Measurements from ENCODE around the gene P4HB.

The P4HB gene

DNA sequence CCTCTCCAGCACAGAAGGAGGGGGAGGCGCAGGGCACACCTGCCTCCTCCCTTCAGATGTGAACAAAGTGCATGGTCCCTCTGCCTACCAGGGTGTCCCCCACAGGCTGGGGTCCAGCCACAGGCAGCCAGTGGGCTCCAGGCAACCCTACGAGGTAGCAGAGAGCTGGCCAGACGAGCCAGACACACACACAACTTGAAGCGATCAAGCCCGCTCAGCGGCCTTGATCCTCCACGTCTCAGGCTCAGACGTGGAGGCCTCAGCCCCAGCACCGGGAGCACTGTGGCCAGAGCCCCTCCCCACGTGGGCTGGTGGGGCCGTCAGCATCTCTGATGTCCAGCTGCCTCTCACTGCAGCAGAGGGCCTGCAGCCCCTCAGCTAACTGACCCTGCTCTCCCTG lies 35.7 kb downstream of the P4HB start:
- FAIRE-seq = no peak

DNA sequence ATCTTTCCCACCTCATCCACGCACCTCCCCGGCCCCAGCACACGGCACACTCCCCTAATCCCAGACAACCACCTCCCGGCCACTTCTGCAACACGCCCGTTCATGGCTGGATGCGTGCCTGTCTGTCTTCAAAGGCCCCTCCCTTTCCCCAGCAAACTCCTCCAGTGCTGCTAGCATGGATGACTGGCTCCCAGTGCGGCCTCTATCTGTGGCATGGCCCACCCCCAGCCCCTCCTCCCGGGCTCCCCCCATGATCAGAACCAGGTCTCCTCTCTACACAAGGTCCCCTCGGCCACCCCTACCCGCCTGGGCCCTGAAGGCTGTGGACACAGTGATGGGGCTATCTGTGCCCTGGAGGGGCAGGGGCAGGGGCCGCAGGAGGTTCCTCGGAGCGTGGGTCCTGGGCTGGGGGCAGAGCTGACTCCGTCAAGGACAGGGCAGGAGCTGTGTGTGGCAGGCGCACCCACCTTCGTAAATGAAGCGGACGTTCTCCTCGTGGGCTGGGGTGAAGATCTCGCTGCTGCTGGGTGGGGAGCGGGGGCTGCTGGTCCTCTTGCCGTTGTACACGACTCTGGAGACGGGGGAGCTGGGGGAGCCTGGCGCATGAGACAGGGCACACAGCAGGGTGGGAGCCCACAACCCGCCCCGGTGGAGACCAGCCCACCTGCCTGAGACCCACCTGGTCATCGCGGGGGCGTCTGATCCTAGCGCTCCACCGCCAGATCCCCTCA lies 36.4 kb downstream of the P4HB start:
- no peak for FAIRE-seq

DNA sequence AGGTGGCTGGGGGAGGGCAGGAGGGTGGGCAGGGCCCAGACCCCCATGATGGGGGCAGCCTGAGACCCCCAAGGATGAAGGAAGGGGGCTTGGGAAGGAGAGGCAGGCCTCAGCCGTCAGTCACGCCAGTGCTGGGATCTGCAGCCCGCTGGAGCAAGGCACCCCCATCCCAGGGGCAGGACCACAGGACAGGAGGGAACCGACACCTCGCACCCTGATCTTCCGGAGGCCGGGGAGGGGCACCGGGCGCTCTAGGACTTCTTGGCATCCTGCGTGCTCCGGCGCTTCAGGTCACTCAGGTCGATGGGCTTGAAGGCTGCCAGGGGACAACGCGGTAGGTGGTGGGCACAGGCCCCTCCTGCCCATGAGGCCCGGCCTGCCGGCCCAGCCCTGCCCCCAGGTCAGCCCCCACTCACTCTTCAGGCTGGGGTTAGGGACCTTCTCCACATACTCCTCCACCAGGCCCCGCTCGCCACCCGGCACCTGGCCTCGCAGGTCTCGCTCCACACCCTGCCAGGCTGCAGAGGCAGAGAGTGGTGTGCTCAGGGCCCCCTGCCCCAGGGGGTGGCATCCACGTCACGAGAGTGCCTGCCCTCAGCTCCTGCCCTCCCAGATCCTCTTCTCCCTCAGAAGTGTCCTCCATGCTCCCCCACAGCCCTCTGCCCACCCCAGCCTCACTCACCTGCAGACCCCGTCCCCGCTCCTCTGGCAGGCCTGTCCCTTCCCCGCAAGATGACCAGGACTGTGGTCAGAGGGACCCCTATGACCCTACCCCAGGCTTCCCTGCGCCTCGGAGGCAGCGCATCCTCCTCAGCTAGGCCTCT lies 37.1 kb downstream of the P4HB start:
- no peak for FAIRE-seq

DNA sequence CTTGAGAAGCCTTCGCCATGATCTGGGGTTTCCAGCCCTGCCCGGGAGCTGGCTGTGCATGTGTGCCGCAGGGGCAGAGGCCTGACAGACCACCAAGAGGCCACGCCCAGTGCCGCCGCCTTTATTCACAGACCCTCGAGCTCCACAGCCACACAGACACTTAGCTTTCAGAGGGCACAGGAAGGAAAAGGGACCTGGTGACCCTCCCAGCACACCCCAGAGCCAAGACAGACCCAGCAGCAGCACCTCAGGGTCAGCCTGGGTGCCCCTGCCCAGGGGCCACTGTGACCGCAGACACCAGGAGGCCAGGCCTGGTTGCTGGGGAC lies 38.1 kb downstream of the P4HB start:
- no peak for FAIRE-seq

DNA sequence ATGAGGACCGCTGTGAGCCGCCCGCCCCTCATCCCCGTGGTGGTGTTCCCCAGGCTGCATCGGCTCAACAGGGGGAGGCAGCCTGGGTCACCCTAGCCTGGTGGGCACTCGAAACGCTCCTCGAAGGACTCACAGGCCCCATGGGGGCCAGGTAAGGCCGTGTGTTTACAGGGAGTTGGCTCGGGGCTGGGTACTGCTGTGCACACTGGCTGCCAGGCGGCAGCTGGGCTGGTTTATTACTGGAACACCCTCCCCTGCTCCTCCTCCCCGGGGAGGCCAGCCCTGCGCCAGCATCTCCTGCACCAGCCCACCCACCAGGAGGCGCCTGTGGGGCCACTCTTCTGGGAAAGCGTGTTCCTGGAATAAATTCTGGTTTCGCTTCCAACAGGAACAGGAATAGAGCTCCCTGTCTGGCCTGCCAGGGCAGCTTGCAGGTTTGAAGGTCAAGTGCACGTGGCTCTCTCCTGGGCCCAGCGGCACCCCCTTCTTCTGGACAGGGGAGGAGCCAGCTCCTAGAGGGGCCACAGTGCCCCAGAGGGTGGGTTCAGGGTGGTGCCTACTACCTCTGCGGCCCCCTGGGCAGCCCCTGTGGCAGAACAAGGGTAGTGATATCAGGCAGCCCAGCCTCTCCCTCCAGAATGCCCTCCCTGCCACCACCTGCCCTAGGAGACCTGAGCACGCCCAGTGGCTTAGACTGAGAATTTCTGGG lies 38.6 kb downstream of the P4HB start:
- FAIRE-seq = no peak

DNA sequence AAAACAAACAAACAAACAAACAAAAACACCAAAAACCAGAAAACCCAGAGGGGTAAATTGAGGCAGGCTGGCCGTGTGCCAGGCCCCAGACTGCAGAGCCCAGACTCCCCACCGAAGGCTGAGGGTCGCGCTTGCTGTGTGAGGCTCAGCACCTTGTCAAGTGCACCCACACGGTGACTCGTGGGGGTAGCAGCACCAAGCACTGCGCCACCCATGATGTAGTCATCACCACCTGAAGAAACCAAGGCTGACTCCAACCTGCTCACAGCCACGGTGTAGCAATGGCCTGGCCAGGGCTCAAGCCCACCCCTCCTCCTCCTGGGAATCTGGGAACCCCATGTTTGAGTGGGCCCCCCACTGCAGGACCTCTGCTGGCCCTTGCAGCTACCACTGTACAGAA lies 39.2 kb downstream of the P4HB start:
- FAIRE-seq = no peak

DNA sequence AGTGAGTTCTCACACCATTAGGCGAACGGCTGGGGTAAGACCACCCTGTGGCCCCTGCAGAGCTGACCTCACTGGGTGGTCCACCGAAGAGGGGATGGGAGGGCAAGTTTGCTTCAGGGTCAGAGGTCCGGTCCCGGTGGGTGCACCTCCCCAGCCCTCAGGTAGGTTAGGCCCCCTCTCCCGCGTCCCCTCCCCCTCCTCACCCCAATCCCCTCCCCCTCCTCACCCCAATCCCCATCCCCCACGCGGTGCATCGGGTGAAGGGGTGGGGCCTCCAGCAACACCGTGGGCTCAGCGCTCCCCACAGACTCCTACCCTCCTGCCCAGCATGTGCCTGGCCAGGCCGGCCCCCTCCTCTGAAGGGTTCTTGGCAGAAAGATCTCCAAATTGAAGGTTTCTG lies 40.6 kb downstream of the P4HB start:
- no peak for FAIRE-seq

DNA sequence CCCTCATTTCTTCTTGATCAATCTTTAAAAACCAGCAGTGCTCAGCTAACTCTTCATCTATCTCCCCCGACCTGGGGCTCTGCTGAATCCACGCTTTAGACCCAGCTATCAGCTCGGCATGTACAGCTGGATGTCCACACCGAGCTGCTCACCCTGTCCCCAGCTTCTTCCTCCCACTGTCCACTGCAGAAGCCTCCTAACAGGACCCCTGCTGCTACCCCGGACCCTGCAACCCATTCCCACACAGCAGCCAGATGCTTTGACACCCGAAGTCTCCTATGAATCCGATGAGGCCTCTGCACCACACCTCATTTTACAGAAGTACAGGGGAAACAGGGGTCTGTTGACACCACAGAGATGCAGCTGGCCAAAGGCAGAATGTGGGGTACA lies 42.6 kb downstream of the P4HB start:
- no peak for FAIRE-seq

DNA sequence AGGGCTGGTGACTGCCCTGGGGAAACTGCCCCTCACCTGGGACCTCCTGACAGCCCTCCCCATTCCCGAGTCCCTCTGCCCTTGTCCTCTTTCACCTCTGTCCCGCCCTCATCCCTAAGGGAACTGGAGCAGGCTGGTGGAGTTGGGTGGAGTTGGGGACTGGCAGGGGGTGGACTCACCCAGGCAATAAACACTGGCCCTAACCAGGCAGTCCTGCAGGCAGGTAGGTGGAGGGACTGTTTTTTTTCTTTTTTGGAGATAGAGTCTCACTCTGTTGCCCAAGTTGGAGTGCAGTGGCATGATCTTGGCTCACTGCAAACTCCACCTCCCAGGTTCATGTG lies 44.7 kb downstream of the P4HB start:
- FAIRE-seq = no peak

DNA sequence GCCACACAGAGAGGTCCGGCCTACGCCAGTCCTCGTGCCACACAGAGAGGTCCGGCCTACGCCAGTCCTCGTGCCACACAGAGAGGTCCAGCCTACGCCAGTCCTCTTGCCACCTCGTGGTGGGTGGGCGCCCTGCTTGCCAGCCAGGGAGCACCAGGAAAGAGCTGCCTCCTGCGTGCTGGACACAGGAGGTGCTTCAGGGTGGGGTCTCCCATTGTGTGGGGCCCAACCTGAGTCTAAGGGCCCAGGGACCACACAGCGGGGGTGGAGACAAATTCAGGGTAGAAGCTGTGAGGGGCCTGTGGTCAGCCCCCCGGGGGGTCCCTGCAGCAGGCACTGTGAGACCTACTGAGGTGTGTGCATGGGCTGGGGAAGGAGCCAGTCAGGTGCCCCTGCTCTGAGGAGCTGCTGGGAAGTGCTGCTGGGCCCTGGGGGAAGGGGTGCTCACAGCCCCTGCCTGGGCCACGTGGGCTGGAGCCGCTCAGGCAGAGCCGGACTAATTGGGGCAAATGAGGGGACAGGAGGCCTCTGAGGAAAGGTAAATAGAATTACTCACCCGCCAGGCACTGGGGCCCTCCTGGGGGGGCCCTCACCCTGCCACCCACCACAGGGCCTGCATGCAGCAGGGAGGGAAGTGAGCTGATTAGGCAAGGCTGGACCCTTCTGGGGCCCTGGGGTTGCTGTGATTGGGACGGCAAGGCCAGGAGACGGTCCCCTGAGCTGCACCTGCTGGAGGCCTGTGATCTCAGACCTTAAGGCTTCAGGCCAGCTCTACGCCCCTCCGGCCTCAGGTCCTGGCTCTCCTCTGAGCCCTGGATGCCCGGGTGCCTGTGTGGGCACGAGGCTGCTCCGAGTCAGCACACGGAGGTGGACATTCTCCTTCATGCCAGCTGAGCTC lies 45.3 kb downstream of the P4HB start:
- no peak for FAIRE-seq

DNA sequence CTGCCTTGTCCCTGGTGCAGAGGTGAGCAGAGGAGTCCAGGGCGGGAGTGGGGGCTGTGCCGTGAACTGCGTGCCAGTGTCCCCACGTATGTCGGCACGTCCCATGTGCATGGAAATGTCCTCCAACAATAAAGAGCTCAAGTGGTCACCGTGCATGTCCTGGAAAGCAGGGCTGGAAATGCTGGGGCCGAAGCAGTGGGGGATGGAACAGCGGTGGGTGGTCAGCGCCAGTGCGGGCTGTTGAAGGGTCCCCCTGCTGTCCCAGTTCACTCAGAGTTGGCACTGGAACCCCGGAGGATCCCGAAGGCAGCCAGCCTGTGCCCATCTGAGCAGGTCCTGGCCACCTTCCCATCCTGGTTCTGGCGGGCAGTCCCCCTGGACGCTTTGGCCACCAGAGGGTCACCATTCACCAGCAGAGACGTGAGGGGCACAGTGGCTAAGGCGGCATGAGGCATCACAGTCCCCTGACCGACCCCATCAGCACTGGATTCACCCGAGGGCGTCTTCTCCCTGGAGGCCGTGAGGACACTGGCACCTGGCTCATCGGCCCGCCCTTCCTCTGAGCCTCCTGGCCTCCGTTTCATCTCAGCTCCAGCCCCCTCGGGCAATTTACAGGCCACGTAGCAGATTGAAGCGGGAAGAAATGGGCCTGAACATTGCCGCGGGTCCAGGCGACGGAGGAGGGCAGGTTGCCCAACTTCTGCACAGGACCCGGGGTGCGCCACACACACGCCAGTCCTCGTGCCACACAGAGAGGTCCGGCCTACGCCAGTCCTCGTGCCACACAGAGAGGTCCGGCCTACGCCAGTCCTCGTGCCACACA lies 46.3 kb downstream of the P4HB start:
- no peak for FAIRE-seq

DNA sequence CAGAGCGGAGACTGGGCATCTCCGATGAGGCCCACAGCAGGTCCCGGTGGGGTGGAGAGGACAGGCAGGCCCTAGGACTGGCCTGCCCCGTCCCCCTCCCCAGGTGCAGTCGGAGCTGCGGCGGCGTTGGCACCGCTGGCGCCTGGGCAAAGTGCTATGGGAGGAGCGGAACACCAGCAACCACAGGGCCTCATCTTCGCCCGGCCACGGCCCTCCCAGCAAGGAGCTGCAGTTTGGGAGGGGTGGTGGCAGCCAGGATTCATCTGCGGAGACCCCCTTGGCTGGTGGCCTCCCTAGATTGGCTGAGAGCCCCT lies 47.0 kb downstream of the P4HB start:
- no peak for FAIRE-seq

DNA sequence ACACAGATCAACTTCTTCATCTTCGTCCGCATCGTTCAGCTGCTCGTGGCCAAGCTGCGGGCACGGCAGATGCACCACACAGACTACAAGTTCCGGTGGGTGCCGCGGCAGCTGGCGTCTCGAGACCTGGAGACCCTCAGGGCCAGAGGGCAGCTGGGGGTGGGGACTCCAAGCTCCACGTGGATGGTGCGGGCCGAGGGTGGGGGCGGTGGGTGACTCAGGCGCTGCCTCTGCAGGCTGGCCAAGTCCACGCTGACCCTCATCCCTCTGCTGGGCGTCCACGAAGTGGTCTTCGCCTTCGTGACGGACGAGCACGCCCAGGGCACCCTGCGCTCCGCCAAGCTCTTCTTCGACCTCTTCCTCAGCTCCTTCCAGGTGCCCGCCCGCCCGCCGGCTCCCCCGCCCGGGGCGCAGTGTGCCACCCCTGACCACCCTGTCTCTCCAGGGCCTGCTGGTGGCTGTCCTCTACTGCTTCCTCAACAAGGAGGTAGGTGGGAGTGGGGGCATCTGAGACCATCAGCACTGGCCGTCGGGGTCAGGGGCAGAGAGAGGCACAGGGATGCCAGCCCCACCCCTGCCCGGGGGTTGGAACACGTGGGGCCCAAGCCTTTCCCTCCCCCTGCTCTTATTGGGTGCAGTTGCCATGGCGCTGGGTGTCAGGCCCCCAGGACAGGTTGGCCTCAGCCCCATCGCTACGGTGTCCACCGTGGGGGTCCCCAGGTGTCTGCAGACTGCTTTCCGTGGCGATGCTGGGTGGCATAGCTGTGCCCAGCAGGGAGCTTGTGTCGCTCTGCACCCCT lies 47.6 kb downstream of the P4HB start:
- FAIRE-seq = no peak

DNA sequence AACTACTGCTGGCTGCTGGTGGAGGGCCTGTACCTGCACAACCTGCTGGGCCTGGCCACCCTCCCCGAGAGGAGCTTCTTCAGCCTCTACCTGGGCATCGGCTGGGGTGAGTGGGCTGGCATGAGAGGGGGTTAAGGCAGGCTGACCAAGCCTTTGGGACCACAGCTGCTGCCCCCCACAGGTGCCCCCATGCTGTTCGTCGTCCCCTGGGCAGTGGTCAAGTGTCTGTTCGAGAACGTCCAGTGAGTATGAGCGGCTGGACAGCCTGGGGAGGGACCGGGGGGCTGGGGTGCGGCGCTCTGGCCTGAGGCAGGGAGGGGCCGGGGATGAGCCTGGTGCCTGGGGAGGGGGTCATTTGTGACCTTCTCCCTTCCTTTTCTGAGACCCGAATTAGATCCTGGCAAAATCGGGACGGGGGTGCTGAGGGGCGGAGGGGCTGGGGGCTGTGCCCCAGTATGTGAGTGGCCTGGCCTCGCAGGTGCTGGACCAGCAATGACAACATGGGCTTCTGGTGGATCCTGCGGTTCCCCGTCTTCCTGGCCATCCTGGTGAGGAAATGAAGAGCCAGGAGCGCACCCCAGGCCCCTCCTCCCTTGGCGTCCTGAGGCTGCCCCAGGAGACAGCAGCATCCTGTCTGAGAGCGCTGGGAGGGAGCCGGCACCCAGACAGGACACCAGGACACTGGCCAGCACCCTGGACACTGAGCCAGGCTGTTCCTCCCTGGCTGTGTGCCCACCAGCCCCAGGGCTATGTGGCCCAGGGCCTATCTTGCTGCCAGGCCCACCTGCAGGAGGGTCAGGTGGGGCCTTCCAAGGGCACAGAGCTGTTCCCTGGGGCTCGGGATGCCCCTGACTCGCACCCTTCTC lies 48.4 kb downstream of the P4HB start:
- FAIRE-seq = no peak

DNA sequence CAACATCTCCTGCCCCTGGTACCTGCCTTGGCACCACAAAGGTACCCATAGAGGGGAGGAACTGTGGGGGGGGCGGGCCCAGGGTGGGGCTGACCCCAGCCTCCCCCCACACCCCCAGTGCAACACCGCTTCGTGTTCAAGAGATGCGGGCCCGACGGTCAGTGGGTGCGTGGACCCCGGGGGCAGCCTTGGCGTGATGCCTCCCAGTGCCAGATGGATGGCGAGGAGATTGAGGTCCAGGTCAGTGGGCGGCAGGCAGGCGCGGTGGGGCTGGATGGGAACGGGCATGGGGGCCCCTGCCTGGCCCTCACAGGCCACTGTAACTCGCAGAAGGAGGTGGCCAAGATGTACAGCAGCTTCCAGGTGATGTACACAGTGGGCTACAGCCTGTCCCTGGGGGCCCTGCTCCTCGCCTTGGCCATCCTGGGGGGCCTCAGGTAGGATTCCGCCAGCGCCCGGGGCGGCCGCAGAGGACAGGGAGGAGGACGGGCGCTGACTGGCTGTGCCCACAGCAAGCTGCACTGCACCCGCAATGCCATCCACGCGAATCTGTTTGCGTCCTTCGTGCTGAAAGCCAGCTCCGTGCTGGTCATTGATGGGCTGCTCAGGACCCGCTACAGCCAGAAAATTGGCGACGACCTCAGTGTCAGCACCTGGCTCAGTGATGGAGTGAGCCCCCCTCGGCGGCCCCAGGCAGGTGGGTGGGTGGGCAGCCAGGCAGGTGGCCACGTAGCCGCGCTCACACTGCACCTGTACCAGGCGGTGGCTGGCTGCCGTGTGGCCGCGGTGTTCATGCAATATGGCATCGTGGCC lies 49.2 kb downstream of the P4HB start:
- FAIRE-seq = no peak

DNA sequence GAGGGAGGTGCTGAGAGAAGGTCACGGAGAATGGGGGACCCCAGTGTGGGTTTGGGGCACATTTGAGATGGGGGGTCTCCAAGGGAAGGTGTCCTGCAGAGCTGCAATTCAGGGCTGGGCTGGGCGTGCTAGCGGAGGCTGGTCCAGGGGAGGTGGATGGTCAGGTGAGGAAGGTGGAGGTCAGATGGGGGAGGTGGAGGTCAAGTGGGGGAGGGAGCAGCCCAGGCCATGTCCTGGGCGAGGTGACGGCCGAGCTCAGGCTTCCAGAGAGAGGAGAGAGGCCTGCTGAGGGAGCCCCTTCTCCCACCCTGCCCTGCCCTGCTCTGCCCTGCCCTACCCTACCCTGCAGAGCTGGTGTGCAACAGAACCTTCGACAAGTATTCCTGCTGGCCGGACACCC lies 49.9 kb downstream of the P4HB start:
- FAIRE-seq = no peak

DNA sequence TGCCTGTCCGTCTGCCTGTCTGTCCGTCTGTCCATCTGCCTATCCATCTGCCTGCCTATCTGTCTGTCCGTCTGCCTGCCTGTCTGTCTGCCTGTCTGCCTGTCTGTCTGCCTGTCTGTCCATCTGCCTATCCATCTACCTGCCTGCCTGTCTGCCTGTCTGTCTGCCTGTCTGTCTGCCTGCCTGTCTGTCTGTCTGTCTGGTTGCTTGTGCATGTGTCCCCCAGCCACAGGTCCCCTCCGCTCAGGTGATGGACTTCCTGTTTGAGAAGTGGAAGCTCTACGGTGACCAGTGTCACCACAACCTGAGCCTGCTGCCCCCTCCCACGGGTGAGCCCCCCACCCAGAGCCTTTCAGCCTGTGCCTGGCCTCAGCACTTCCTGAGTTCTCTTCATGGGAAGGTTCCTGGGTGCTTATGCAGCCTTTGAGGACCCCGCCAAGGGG lies 50.8 kb downstream of the P4HB start:
- no peak for FAIRE-seq

DNA sequence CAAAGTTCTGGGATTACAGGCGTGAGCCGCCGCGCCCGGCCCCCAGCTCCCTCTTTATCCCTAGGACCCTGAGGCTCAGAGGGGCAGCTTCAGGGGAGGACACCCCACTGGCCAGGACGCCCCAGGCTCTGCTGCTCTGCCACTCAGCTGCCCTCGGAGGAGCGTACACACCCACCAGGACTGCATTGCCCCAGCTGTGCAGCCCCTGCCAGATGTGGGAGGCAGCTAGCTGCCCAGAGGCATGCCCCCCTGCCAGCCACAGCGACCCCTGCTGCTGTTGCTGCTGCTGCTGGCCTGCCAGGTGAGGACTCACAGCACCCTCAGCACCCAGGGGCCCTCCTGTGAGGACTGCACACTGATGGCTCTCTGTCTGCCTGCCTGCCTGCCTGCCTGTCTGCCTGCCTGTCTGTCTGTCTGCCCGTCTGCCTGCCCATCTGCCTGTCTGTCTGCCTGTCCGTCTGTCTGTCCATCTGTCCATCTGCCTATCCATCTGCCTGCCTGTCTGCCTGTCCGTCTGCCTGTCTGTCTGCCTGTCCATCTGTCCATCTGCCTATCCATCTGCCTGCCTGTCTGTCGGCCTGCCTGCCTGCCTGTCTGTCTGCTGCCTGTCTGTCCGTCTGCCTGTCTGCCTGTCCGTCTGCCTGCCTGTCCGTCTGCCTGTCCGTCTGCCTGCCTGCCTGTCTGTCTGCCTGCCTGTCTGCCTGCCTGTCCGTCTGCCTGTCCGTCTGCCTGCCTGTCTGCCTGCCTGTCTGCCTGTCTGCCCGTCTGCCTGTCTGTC lies 51.4 kb downstream of the P4HB start:
- no peak for FAIRE-seq

DNA sequence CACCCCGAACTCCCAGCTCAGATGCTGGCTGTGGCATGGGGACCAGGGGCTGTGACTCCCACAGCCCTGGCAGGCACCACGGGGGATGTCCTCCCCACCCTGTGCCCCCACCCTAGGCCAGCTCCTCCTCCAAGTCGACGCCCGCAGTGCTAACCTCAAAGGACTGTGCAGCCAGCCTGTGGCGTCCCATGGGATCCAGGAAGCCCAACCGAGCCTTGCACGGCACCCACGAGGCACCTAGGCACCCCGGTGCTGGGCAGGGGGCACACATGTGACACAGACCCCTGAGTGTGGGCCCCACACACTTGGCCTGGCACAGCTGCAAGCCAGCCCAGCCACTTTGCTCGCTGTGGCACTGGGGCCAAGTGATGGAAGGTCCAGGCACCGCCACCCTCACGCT lies 52.5 kb downstream of the P4HB start:
- no peak for FAIRE-seq

Data from G401.6 (cell line).